Left ventricle myocardium inferior (tissue), 1 donor: ENCODE data around the gene ACOT2. TPM values are rescaled to one million over a fixed set of nuclear protein-coding genes. Genes with fewer than 3 reads are reported as not detected.
A peak's percentile ranks its signal among the peaks of the same experiment; 100 is the strongest.
"Not testable (repeated sequence)": the region's sequence is repeated elsewhere in the genome, so short reads cannot be mapped to it uniquely, and the experiment has no call there.

Experiments
- DNase-seq: peaks from one replicate; pipeline ENCODE4 v3.0.0-alpha.2; 2020
- H3K27ac ChIP-seq: fragments of 200-600 bp; replicated peaks from 2 replicates; pipeline ENCODE4 v1.8.0; 2021
- H3K27me3 ChIP-seq: fragments of 200-600 bp; 2 replicates; pipeline ENCODE4 v1.8.0; 2021; ENCODE audit warnings: low read depth
- H3K36me3 ChIP-seq: fragments of 200-600 bp; 2 replicates; pipeline ENCODE4 v1.8.0; 2021
- H3K4me1 ChIP-seq: fragments of 200-600 bp; 2 replicates; pipeline ENCODE4 v1.8.0; 2021
- H3K4me3 ChIP-seq: fragments of 200-600 bp; 2 replicates; pipeline ENCODE4 v1.8.0; 2021; ENCODE audit warnings: mild to moderate bottlenecking, moderate library complexity
- H3K9me3 ChIP-seq: fragments of 200-600 bp; replicated peaks from 2 replicates; pipeline ENCODE4 v1.8.0; 2021
- CTCF ChIP-seq: fragments of 200-600 bp; IDR thresholded peaks from 2 replicates; pipeline ENCODE4 v1.8.0; 2021; ENCODE audit warnings: antibody characterized with exemption, mild to moderate bottlenecking, borderline replicate concordance
- intact Hi-C: fragments of 100-400 bp; cut with micrococcal nuclease; formaldehyde crosslinking; loops from one replicate; pipeline ENCODE4 v1.11.0; 2022
- total RNA-seq: library from RNA; stranded (reverse); fragmentation: NEBNext Ultra II Directional; extraction: Animal tissue kit (Norgen Biotek cat#: 25700); gene quantifications from one replicate; pipeline ENCODE4 v1.2.1, GENCODE V29; 2021
- donor health status: DM: no; HTN: yes; CAD: no; lungs with severe emphysema.

ACOT2 gene
- total RNA-seq, 1 donor from 2014 or later, result 191 TPM

- Histone ChIP-seq H3K27ac (no peak overlapping the region), H3K4me3 (peak overlapping the region; percentile 76), H3K27me3 (no peaks in the 10 kb centered on the region), H3K36me3 (no peaks in the 10 kb centered on the region), H3K4me1 (peaks cover 49% of the 10 kb centered on the region), H3K9me3 (peaks cover 6% of the 10 kb centered on the region)
- no peak for TF ChIP-seq CTCF
- no peak for DNase-seq
- intact Hi-C loops, result no loop called here
Observed at GRCh38 chr14:73567358-73567757, 1.7 kb upstream of the ACOT2 start.

GRCh38 chr14:73567951-73568885 is 795 bp upstream of the ACOT2 start:
- no peaks in the 10 kb centered on the region for H3K27me3 ChIP-seq
- no peak for DNase-seq
- TF ChIP-seq CTCF, result no peak
- H3K4me1 ChIP-seq, result peaks cover 49% of the 10 kb centered on the region
- H3K4me3 ChIP-seq, result peak overlapping the region; percentile 76
- H3K36me3 ChIP-seq, result no peaks in the 10 kb centered on the region
- no peaks in the 10 kb centered on the region for H3K9me3 ChIP-seq
- peak overlapping the region; percentile 96 for H3K27ac ChIP-seq
- intact Hi-C loops, result no loop called here

GRCh38 chr14:73568886-73569184 is 178 bp upstream of the ACOT2 start:
- Histone ChIP-seq H3K4me1 (peaks cover 49% of the 10 kb centered on the region), H3K27ac (peak overlapping the region; percentile 96), H3K4me3 (peak overlapping the region; percentile 76)
- DNase-seq, H3K9me3 ChIP-seq, intact Hi-C loops, H3K36me3 ChIP-seq, H3K27me3 ChIP-seq: not testable (repeated sequence)

GRCh38 chr14:73570913-73571312 is 1.9 kb downstream of the ACOT2 start:
- H3K27me3 ChIP-seq, H3K9me3 ChIP-seq, intact Hi-C loops: not testable (repeated sequence)
- Histone ChIP-seq H3K27ac (peak overlapping the region; percentile 96), H3K36me3 (peaks cover 18% of the 10 kb centered on the region), H3K4me1 (peaks cover 50% of the 10 kb centered on the region), H3K4me3 (peak overlapping the region; percentile 76)
- TF ChIP-seq CTCF, result peak; percentile 77
- DNase-seq, result peak; percentile 63

- peaks cover 31% of the 10 kb centered on the region for H3K36me3 ChIP-seq
- intact Hi-C loops, H3K27me3 ChIP-seq, H3K4me3 ChIP-seq, H3K27ac ChIP-seq, DNase-seq, H3K9me3 ChIP-seq: not testable (repeated sequence)
- peaks cover 43% of the 10 kb centered on the region for H3K4me1 ChIP-seq
Observed at GRCh38 chr14:73573034-73573433, 4.0 kb downstream of the ACOT2 start.

GRCh38 chr14:73573740-73574139 is 4.7 kb downstream of the ACOT2 start:
- DNase-seq, H3K9me3 ChIP-seq, H3K27me3 ChIP-seq, H3K4me3 ChIP-seq, intact Hi-C loops, H3K27ac ChIP-seq: not testable (repeated sequence)
- Histone ChIP-seq H3K4me1 (peaks cover 36% of the 10 kb centered on the region), H3K36me3 (peaks cover 38% of the 10 kb centered on the region)

- intact Hi-C loops, H3K27me3 ChIP-seq, H3K4me3 ChIP-seq, H3K9me3 ChIP-seq, DNase-seq, H3K27ac ChIP-seq: not testable (repeated sequence)
- Histone ChIP-seq H3K36me3 (peaks cover 39% of the 10 kb centered on the region), H3K4me1 (peaks cover 36% of the 10 kb centered on the region)
Observed at GRCh38 chr14:73574251-73574650, 5.2 kb downstream of the ACOT2 start.
